Esophagus muscularis mucosa (tissue), 4 donors: ENCODE results near the gene ERC2. TPM values are rescaled to one million over a fixed set of nuclear protein-coding genes. Genes with fewer than 3 reads are reported as not detected.

Experiments used
- DNase-seq: peaks from one replicate; pipeline ENCODE4 v3.0.0-alpha.2; 2017; ENCODE audit errors: extremely low spot score
- H3K27ac ChIP-seq, 4 donors: fragments of 200-600 bp; sonication (generic); replicated peaks in 1 of 4; 1 replicate in 3 of 4; 2 replicates in 1 of 4; pipeline ENCODE4 v1.5.1; 2016 to 2019; ENCODE audit warnings: mild to moderate bottlenecking in 1 of 4
- H3K27me3 ChIP-seq, 4 donors: fragments of 200-600 bp; sonication (generic); one replicate each; pipeline versions ENCODE4 v1.5.1 to v1.6.0; 2016 to 2019
- H3K36me3 ChIP-seq, 4 donors: fragments of 200-600 bp; sonication (generic); one replicate each; pipeline ENCODE4 v1.5.1; 2016 to 2019
- H3K4me1 ChIP-seq, 4 donors: fragments of 200-600 bp; sonication (generic); one replicate each; pipeline ENCODE4 v1.5.1; 2016 to 2019
- H3K4me3 ChIP-seq, 4 donors: fragments of 200-600 bp; sonication (generic); 1 replicate in 2 of 4; 2 replicates in 2 of 4; pipeline ENCODE4 v1.5.1; 2016 to 2019; ENCODE audit warnings: mild to moderate bottlenecking in 4 of 4, moderate library complexity in 1 of 4
- H3K9me3 ChIP-seq, 4 donors: fragments of 200-600 bp; sonication (generic); 1 replicate in 3 of 4; 2 replicates in 1 of 4; pipeline ENCODE4 v1.5.1; 2016 to 2019
- EP300 ChIP-seq: sonication (generic); formaldehyde crosslinking; IDR thresholded peaks from one replicate; pipeline ENCODE4 v1.6.1; 2017; ENCODE audit warnings: antibody characterized with exemption
- POLR2A ChIP-seq: fragments of 450-650 bp; IDR thresholded peaks from one replicate; pipeline ENCODE4 v1.6.1; 2017; ENCODE audit warnings: antibody characterized with exemption, moderate library complexity, mild to moderate bottlenecking, low read depth
- POLR2AphosphoS5 ChIP-seq, 2 donors: sonication (generic); formaldehyde crosslinking; IDR thresholded peaks; one replicate each; pipeline ENCODE4 v1.6.1; 2017; ENCODE audit warnings: antibody characterized with exemption in 2 of 2
- WGBS: methylation state at CpG from one replicate; pipeline ENCODE4 v1.1.5; 2018; 5-methylcytosine and 5-hydroxymethylcytosine counted together
- intact Hi-C: fragments of 100-400 bp; cut with DNase I; formaldehyde crosslinking; loops from one replicate; pipeline ENCODE4 v1.15.1; 2023
- total RNA-seq, 4 donors: library from RNA; depleted of rRNA; stranded (reverse); fragments of >200 nt; gene quantifications; one replicate each; pipeline versions ENCODE4 v1.1.0 to v1.2.1, GENCODE V29; 2016
- TF ChIP-seq, protein P1 (sequence below), 3 experiments: fragments of 200-600 bp in 2 of 3; fragments of 450-650 bp in 1 of 3; sonication (generic) in 2 of 3; IDR thresholded peaks; one replicate each; pipeline ENCODE4 v1.5.1; 2017 to 2019; ENCODE audit warnings: antibody characterized with exemption in 3 of 3, mild to moderate bottlenecking in 2 of 3, moderate library complexity in 1 of 3

ERC2 gene
- total RNA-seq, 4 donors from 2014 or later: 0.42 to 2.0 (median 1.5) TPM

DNA sequence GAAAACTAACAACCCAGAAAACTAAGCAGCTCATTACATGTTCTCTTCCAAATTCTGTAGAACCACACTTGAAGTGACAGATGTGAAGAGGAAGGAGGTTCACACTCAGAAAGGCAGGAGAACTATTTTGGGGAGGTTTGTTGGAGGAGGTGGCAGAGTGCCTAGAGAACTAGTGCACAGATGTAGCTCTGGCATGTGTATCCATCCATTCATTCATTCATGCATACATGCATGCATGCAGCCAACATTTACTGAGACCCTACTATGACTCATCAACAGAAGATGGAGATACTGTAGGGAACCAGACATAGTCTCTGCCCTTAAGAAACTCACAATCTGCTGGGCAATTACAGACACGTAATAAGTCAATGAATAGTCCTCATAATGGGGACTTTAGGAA is 116.7 kb downstream of the ERC2 start:
- 91% methylated on average over 1 of the region's 1 CpG for WGBS
- no peak overlapping the region for H3K27ac ChIP-seq
- intact Hi-C loops: no loop called here
- H3K4me1 ChIP-seq: no peaks in the 10 kb centered on the region
- TF ChIP-seq POLR2AphosphoS5 (IDR thresholded peaks at IDR 0.05) (no peak), EP300 (no peak), POLR2A (no peak)
- no peaks in the 10 kb centered on the region for H3K36me3 ChIP-seq
- no peaks in the 10 kb centered on the region for H3K9me3 ChIP-seq
- DNase-seq: no peak
- no peak overlapping the region for H3K4me3 ChIP-seq
- H3K27me3 ChIP-seq: no peaks in the 10 kb centered on the region

DNA sequence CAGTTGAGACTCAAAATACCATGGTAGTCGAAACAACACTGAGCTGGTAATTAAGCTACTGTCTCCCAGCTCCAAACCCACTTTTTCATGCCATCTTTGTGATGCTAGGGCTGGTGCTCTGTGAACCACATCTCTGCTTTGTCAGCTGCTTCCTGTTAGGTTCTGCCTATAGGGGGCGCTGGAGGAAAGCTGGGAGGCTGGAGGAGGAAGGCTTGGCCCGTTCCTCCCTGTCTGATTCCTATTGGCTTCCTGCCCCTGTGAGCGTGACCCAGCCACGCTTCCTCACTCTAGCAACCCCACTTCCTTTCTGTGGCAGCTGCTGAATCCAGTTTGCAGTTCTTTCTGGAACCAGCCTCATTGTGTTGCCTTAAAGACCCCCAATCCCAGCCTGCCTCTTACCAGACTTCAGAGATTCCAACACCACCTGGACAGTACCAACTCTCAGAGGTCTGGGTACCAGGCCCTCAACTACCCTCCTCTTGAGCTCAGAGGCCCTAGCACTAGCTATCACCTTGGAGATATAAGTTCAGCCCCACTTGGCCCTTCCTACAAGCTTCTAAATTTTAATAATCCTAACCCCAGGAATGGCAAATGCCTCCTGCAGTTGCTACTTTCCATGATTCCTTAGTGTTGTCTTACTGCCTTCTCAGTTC is 120.9 kb downstream of the ERC2 start:
- intact Hi-C loops: no loop called here
- H3K4me3 ChIP-seq: no peak overlapping the region
- TF ChIP-seq, protein P1, sequence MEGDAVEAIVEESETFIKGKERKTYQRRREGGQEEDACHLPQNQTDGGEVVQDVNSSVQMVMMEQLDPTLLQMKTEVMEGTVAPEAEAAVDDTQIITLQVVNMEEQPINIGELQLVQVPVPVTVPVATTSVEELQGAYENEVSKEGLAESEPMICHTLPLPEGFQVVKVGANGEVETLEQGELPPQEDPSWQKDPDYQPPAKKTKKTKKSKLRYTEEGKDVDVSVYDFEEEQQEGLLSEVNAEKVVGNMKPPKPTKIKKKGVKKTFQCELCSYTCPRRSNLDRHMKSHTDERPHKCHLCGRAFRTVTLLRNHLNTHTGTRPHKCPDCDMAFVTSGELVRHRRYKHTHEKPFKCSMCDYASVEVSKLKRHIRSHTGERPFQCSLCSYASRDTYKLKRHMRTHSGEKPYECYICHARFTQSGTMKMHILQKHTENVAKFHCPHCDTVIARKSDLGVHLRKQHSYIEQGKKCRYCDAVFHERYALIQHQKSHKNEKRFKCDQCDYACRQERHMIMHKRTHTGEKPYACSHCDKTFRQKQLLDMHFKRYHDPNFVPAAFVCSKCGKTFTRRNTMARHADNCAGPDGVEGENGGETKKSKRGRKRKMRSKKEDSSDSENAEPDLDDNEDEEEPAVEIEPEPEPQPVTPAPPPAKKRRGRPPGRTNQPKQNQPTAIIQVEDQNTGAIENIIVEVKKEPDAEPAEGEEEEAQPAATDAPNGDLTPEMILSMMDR (IDR thresholded peaks at IDR 0.05): no peak
- TF ChIP-seq POLR2AphosphoS5 (IDR thresholded peaks at IDR 0.05): no peak
- no peak for TF ChIP-seq EP300
- no peak for TF ChIP-seq POLR2A

DNA sequence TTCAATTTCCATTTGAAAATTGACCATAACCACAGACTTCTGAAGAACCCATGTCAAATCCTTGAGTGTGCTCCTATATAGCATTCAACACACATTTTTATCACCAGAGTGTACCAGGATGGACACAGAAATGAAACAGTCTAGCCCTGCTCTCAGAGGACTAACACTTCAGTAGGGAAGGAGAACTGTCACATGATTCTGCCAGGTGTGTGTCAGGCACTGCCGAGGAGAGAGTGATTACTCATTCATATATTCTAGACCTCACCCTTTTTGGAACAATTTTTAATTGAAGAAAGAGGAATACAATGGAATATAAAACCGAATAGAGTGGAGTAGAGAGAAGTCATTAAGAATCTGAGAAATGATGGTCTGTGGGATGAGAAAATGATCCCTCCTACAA is 125.8 kb downstream of the ERC2 start:
- H3K27me3 ChIP-seq: peaks cover 0 to 4% (median 0%) of the 10 kb centered on the region in 4 donors
- H3K9me3 ChIP-seq: no peaks in the 10 kb centered on the region
- no peaks in the 10 kb centered on the region for H3K36me3 ChIP-seq
- no peak for TF ChIP-seq POLR2A
- TF ChIP-seq, protein P1 (IDR thresholded peaks at IDR 0.05): no peak
- intact Hi-C loops: no loop called here
- DNase-seq: no peak
- H3K4me3 ChIP-seq: no peak overlapping the region
- no peak overlapping the region for H3K27ac ChIP-seq
- no peaks in the 10 kb centered on the region for H3K4me1 ChIP-seq
- WGBS: 62% methylated on average over 2 of the region's 2 CpGs

More for the DNA sequence above, 120.9 kb downstream of the ERC2 start:
- 56% methylated on average over 4 of the region's 5 CpGs for WGBS
- no peak overlapping the region for H3K27ac ChIP-seq
- no peaks in the 10 kb centered on the region for H3K36me3 ChIP-seq
- no peaks in the 10 kb centered on the region for H3K27me3 ChIP-seq
- H3K4me1 ChIP-seq: no peaks in the 10 kb centered on the region
- no peaks in the 10 kb centered on the region for H3K9me3 ChIP-seq
- DNase-seq: no peak

DNA sequence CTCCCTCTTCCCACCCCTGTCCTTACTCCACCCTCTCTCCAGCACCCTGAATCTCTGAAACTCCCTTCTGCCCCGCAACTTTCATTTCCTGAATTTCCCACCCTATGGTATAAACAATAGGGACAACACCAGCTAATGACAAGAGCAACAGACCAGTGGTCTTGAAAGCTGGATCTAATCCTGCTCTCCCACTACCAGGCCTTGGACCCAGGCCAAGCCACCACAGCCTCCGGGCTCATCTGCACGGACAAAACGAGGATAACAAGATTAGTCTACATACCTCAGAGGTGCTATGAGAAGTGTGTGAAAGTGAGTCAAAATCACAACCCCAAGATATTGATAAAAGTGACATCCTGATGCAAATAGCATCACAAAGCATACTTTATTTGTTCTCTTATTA is 128.6 kb downstream of the ERC2 start:
- no peak for DNase-seq
- no peak overlapping the region for H3K4me3 ChIP-seq
- no peaks in the 10 kb centered on the region for H3K9me3 ChIP-seq
- peaks cover 0 to 4% (median 0%) of the 10 kb centered on the region in 4 donors for H3K27me3 ChIP-seq
- TF ChIP-seq POLR2A: no peak
- TF ChIP-seq POLR2AphosphoS5 (IDR thresholded peaks at IDR 0.05): no peak
- no peak for TF ChIP-seq EP300
- TF ChIP-seq, protein P1 (IDR thresholded peaks at IDR 0.05): no peak
- H3K4me1 ChIP-seq: no peaks in the 10 kb centered on the region
- WGBS: 47% methylated on average over 4 of the region's 4 CpGs
- no peaks in the 10 kb centered on the region for H3K36me3 ChIP-seq
- H3K27ac ChIP-seq: no peak overlapping the region
- intact Hi-C loops: no loop called here

DNA sequence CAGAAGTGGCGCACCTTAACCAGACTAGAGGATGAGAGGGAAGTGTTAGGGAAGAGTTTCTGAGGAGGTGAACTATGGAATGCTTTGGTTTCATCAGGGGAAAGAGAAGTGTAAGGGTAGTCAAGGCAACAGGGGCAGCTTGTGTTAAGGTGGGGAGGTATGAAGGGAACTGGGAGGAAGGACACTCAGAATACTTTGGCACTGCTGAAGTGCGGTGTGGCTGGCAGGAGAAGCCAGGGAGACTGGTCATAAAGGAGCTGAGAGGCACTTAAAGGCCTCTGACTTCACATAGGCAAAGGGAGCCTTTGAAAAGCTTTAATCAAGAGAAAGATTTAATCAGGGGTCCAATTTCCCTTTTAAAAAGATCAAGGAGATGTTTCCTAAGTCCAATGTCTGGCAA is 129.0 kb downstream of the ERC2 start:
- Histone ChIP-seq H3K9me3 (no peaks in the 10 kb centered on the region), H3K4me1 (no peaks in the 10 kb centered on the region), H3K27ac (no peak overlapping the region), H3K27me3 (peaks cover 0 to 4% (median 0%) of the 10 kb centered on the region in 4 donors), H3K36me3 (no peaks in the 10 kb centered on the region), H3K4me3 (no peak overlapping the region)
- WGBS: 94% methylated on average over 2 of the region's 2 CpGs
- no peak for DNase-seq
- TF ChIP-seq POLR2AphosphoS5 (IDR thresholded peaks at IDR 0.05) (no peak), POLR2A (no peak), EP300 (no peak)
- TF ChIP-seq, protein P1 (IDR thresholded peaks at IDR 0.05): no peak
- intact Hi-C loops: no loop called here
